HepG2 (cell line): ENCODE results near the gene MINDY1. TPM values are rescaled to one million over a fixed set of nuclear protein-coding genes. Genes with fewer than 3 reads are reported as not detected.

ENCODE experiments used
- ARHGAP35 ChIP-seq: sonication (generic); formaldehyde crosslinking; IDR thresholded peaks from 2 replicates; pipeline ENCODE4 v1.9.0; 2022; ENCODE audit warnings: mild to moderate bottlenecking, inconsistent platforms, moderate library complexity, missing genetic modification reagents, borderline replicate concordance
- CAMTA2 ChIP-seq: sonication (generic); formaldehyde crosslinking; IDR thresholded peaks from 2 replicates; pipeline ENCODE4 v1.4.0; 2020; ENCODE audit warnings: mild to moderate bottlenecking, missing genetic modification reagents, borderline replicate concordance
- CCAR2 ChIP-seq: fragments of 200-400 bp; formaldehyde crosslinking; optimal IDR thresholded peaks from 2 replicates; pipeline ENCODE3; 2018; ENCODE audit warnings: low read depth, mild to moderate bottlenecking, low read length, moderate library complexity
- CHD2 ChIP-seq: IDR thresholded peaks from 2 replicates; pipeline ENCODE4 v1.6.1; 2011; ENCODE audit warnings: low read depth, low read length, improper control_type of control experiment
- ETV6 ChIP-seq: sonication (generic); formaldehyde crosslinking; conservative IDR thresholded peaks from 2 replicates; pipeline ENCODE4 v1.4.0; 2020; ENCODE audit warnings: missing genetic modification reagents
- HNF1A ChIP-seq, 2 experiments: sonication (generic) in 1 of 2; formaldehyde crosslinking in 1 of 2; IDR thresholded peaks; 2 replicates each; pipeline versions ENCODE4 v1.4.0 to v1.6.1; 2016 to 2020; ENCODE audit warnings: borderline replicate concordance in 1 of 2, low read depth in 1 of 2, mild to moderate bottlenecking in 1 of 2, missing genetic modification reagents in 1 of 2
- HOXA7 ChIP-seq: sonication (generic); formaldehyde crosslinking; IDR thresholded peaks from 2 replicates; pipeline ENCODE4 v1.8.1; 2022; ENCODE audit warnings: mild to moderate bottlenecking, missing genetic modification reagents, moderate library complexity
- IKZF4 ChIP-seq: sonication (generic); formaldehyde crosslinking; IDR thresholded peaks from 2 replicates; pipeline ENCODE4 v1.5.1; 2020; ENCODE audit warnings: borderline replicate concordance, mild to moderate bottlenecking, low read depth, missing genetic modification reagents; ENCODE audit errors: not compliant biosample characterization
- MLXIP ChIP-seq: sonication (generic); formaldehyde crosslinking; IDR thresholded peaks from 2 replicates; pipeline ENCODE4 v1.9.0; 2021; ENCODE audit warnings: missing genetic modification reagents, borderline replicate concordance
- MYC ChIP-seq: sonication (generic); formaldehyde crosslinking; IDR thresholded peaks from 2 replicates; pipeline ENCODE4 v1.9.0; 2021; ENCODE audit warnings: missing genetic modification reagents, borderline replicate concordance
- NFE2L2 ChIP-seq: fragments of 150-350 bp; IDR thresholded peaks from 2 replicates; pipeline ENCODE4 v1.6.1; 2014; ENCODE audit warnings: low read length
- RBM22 ChIP-seq: fragments of 200-400 bp; formaldehyde crosslinking; optimal IDR thresholded peaks from 2 replicates; pipeline ENCODE3; 2017; ENCODE audit warnings: mild to moderate bottlenecking, low read length, moderate library complexity
- ZBTB26 ChIP-seq: IDR thresholded peaks from 2 replicates; pipeline ENCODE4 v1.6.1; 2016; ENCODE audit warnings: missing compliant biosample characterization, missing genetic modification reagents, borderline replicate concordance
- ZNF501 ChIP-seq: sonication (generic); formaldehyde crosslinking; IDR thresholded peaks from 2 replicates; pipeline ENCODE4 v1.5.1; 2020; ENCODE audit warnings: mild to moderate bottlenecking, moderate library complexity, missing genetic modification reagents
- ZNF563 ChIP-seq: sonication (generic); formaldehyde crosslinking; IDR thresholded peaks from 2 replicates; pipeline ENCODE4 v1.8.0; 2022; ENCODE audit warnings: mild to moderate bottlenecking, moderate library complexity, missing genetic modification reagents
- ZNF704 ChIP-seq: sonication (generic); formaldehyde crosslinking; IDR thresholded peaks from 2 replicates; pipeline ENCODE4 v1.8.1; 2023; ENCODE audit warnings: mild to moderate bottlenecking, inconsistent platforms, moderate library complexity, missing genetic modification reagents, borderline replicate concordance
- polyA plus RNA-seq, 8 experiments: library from polyadenylated mRNA; depleted of rRNA in 3 of 8; stranded (reverse) in 7 of 8; unstranded in 1 of 8; fragments of >200 nt; fragmentation: Illumina TruSeq in 4 of 8; extraction: Trizol in 4 of 8; gene quantifications; 2 replicates each; pipeline versions ENCODE4 v1.2.1 to v1.2.3, GENCODE V29; 2011 to 2016; ENCODE audit warnings: low read depth in 4 of 8, missing spikeins in 1 of 8, mixed read lengths in 1 of 8; ENCODE audit not compliant: insufficient read depth in 1 of 8
- total RNA-seq, 5 experiments: library from RNA; depleted of rRNA; stranded (reverse); fragments of >200 nt; fragmentation: Illumina TruSeq; extraction: Trizol; gene quantifications; 2 replicates each; pipeline ENCODE4 v1.2.3, GENCODE V29; 2016; ENCODE audit warnings: low read depth in 1 of 5

MINDY1 gene
- total and polyA plus RNA-seq, 2 of the 13 experiments (the other 11 are each of a cell fraction or from before 2014, with no cell fraction given), result 11.1 to 15.0 TPM

- TF ChIP-seq ZNF704 (no peak), ZNF563 (CRISPR knock-in tag) (no peak; the same call in 1 of the 2 replicates), ETV6 (CRISPR knock-in tag) (0 out of 2 replicates have a peak, but pooled peaks have one; percentile 30), ZNF501 (CRISPR knock-in tag) (peak; percentile 61; the same call in 1 of the 2 replicates), RBM22 (no peak), ARHGAP35 (CRISPR knock-in tag) (0 out of 2 replicates have a peak, but pooled peaks have one; percentile 25), ZBTB26 (CRISPR knock-in tag) (no peak), MLXIP (CRISPR knock-in tag) (no peak), HOXA7 (CRISPR knock-in tag) (no peak), NFE2L2 (no peak), IKZF4 (no peak), HNF1A (IDR thresholded peaks at IDR 0.05; ENCODE audit: low read depth) (no peak; the same call in 1 of the 2 replicates), HNF1A (CRISPR knock-in tag; IDR thresholded peaks at IDR 0.05; ENCODE audit: borderline replicate concordance) (peak; percentile 86; the same call in 1 of the 2 replicates), CAMTA2 (CRISPR knock-in tag) (no peak), MYC (peak; percentile 58; the same call in 1 of the 2 replicates), CCAR2 (no peak), CHD2 (peak; percentile 45)
These were observed 35.7 kb downstream of the MINDY1 start (continued) for GRCh38 chr1:150970808-150971582.
